ENCODE results near the gene KDM1A.

GRCh38 chr1:23040509-23040908 lies 21.2 kb downstream of the KDM1A start:
- TF ChIP-seq TSHZ1 (tag by site-specific recombination; IDR thresholded peaks at IDR 0.05; ENCODE audit: borderline replicate concordance) (no peak), ZNF274 (IDR thresholded peaks at IDR 0.05; ENCODE audit: low read length) (no peak), ZNF274 (tag by site-specific recombination; IDR thresholded peaks at IDR 0.05; ENCODE audit: borderline replicate concordance) (no peak), ZNF664 (tag by site-specific recombination; IDR thresholded peaks at IDR 0.05) (no peak), ZNF777 (tag by site-specific recombination; IDR thresholded peaks at IDR 0.05; ENCODE audit: borderline replicate concordance) (no peak), ZNF660 (tag by site-specific recombination; IDR thresholded peaks at IDR 0.05) (no peak), CTCF (tag by site-specific recombination; IDR thresholded peaks at IDR 0.05) (no peak), ZNF473 (tag by site-specific recombination; IDR thresholded peaks at IDR 0.05) (no peak), ZNF394 (tag by site-specific recombination; IDR thresholded peaks at IDR 0.05; ENCODE audit: borderline replicate concordance) (0 out of 2 replicates have a peak, but pooled peaks have one; percentile 25), TRIM28 (IDR thresholded peaks at IDR 0.05; ENCODE audit: borderline replicate concordance, low read length) (no peak), PRDM10 (tag by site-specific recombination; IDR thresholded peaks at IDR 0.05) (no peak), YY1 (tag by site-specific recombination; IDR thresholded peaks at IDR 0.05) (no peak), REST (tag by site-specific recombination; IDR thresholded peaks at IDR 0.05) (no peak)

All from HEK293 (cell line).